ENCODE measurements around the gene TMEM91.

The TMEM91 gene

DNA sequence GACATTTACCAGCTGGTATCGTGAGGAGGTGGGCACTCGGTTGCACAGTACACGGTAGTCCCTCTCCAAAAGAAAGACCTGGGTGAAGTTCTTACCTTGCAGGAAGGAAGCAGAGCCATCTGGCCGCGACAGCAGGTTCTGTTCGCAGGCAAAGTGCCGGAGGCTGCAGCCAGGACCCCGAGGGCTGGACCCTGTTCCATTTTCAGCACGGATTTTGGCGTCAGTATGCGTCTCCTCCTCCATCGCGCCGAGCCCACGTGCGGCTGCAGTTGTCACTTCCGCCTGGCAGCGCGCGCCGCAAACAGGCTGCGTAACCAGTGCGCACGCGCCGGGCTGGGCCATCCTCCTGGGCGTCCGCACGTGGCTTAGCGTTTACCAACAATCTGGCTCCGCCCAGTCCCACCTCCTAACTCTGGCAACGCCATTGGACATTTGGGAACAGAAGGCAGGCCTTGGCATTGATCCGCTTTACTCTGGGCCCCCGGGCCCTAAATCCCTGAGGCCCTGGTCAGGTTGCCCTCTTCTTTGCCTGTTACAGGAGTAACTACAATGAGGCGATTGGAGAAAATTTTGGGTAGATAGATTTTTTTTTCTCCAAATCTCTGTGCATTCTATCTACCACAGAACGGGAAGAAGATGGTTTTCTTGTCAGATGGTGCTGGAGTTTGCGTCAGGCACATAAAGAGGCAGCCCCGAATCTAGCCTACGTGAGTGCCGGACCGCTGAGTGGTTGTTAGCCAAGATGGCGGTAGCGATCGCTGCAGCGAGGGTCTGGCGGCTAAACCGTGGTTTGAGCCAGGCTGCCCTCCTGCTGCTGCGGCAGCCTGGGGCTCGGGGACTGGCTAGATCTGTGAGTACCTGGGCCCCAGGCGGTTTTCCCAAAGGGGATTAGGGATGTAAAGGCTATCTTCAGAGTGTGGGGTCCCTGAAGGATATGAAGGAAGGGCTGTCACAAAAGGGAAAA, 21.0 kb downstream of the TMEM91 start, which contains the start of the genes BCKDHA and EXOSC5:
Gene BCKDHA (plus strand): TSS at position 733 of the 964 bp plus-strand sequence. CDS start 10 bp downstream, at position 743.
Gene EXOSC5 (minus strand): TSS at position 274 of the 964 bp plus-strand sequence. CDS start 31 bp downstream, at position 243.
- H3K4me3 ChIP-seq (ENCODE audit: low read length): peak within 1 kb of the TSS; percentile 97
- peak; percentile 100 for DNase-seq (ENCODE audit: low read depth)
- TF ChIP-seq, protein P1, sequence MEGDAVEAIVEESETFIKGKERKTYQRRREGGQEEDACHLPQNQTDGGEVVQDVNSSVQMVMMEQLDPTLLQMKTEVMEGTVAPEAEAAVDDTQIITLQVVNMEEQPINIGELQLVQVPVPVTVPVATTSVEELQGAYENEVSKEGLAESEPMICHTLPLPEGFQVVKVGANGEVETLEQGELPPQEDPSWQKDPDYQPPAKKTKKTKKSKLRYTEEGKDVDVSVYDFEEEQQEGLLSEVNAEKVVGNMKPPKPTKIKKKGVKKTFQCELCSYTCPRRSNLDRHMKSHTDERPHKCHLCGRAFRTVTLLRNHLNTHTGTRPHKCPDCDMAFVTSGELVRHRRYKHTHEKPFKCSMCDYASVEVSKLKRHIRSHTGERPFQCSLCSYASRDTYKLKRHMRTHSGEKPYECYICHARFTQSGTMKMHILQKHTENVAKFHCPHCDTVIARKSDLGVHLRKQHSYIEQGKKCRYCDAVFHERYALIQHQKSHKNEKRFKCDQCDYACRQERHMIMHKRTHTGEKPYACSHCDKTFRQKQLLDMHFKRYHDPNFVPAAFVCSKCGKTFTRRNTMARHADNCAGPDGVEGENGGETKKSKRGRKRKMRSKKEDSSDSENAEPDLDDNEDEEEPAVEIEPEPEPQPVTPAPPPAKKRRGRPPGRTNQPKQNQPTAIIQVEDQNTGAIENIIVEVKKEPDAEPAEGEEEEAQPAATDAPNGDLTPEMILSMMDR (conservative IDR thresholded peaks at IDR 0.05; ENCODE audit: low read length): no peak

DNA sequence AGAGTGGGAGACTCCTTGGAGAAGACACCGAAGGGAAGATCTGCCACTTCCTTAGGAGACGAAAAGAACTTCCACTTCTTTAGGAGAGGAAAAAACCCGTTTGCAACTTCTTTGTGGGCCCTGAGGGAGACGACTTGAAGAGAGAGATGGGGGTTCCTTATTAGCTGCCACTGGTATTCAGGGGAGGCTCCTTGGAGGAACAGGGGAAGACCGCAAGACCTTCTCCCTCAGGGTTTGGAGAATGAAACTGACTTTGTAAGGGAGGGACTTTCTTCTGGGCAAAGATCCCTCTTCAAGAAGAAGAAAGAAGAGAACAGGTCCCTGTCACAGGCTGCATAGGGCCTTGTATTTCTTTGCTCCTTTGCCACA, 21.7 kb downstream of the TMEM91 start:
- TF ChIP-seq, protein P1 (conservative IDR thresholded peaks at IDR 0.05; ENCODE audit: low read length): no peak
- H3K4me3 ChIP-seq (ENCODE audit: low read length): peak overlapping the region; percentile 89
- DNase-seq (ENCODE audit: low read depth): peak; percentile 18

DNA sequence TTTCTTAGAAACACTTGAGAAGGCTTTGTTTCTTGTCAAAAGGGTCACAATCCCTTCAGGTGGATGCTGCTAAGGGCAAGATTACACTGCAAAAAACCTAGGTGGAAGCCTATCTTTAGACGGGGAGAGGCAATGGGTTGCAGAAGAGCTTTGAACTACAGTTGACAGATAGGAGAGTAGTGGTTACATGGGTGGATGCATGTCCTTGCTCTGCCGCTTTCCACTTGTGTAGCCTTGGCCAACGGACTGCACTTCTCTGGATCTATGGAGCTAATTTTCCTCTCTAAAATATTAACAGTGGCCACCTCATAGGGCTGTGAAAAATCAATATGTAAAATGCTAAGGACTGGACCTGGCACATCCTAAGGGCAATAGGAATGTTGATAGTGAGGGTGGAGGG, 22.3 kb downstream of the TMEM91 start:
- no peak for DNase-seq (ENCODE audit: low read depth)
- TF ChIP-seq, protein P1 (conservative IDR thresholded peaks at IDR 0.05; ENCODE audit: low read length): no peak
- H3K4me3 ChIP-seq (ENCODE audit: low read length): peak overlapping the region; percentile 89

DNA sequence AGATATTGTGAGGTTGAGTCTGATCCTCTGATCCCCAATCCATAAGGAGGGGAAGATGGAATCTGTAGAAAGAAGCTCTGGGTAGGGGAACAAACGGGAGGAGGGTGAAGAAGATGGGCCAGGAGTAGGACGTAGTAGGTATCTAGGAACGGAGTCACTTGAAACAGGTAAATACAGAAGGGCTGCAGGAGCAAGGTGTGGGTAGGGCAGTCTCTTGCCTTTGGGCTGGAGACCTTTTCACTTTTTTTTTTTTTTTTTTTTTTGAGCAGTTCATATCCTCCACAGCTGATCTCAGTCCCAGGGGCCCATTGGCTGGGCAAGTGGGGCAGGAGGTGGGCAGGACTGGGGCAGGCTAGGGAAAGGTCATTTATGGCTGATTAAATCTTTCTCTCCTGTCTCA, 22.8 kb downstream of the TMEM91 start:
- TF ChIP-seq, protein P1 (conservative IDR thresholded peaks at IDR 0.05; ENCODE audit: low read length): no peak
- DNase-seq (ENCODE audit: low read depth): no peak
- H3K4me3 ChIP-seq (ENCODE audit: low read length): peak overlapping the region; percentile 89

DNA sequence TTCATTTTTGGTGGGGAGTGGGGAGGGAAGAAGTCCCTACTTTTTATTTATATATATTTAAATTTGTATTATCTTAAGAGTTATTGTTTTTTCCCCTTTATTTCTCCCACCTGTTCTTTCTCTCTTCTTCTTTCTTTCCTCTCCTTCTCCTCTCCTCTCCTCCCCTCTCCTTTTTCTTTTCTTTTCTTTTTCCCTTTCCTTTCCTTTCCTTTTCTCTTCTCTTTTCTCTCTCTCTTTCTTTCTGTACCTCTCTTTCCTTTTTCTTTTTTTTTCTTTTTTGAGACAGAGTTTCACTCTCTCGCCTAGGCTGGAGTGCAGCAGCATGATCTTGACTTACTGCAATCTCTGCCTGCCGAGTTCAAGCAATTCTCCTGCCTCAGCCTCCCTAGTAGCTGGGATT, 23.2 kb downstream of the TMEM91 start:
- TF ChIP-seq, protein P1 (conservative IDR thresholded peaks at IDR 0.05; ENCODE audit: low read length): no peak
- no peak for DNase-seq (ENCODE audit: low read depth)
- no peak overlapping the region for H3K4me3 ChIP-seq (ENCODE audit: low read length)

DNA sequence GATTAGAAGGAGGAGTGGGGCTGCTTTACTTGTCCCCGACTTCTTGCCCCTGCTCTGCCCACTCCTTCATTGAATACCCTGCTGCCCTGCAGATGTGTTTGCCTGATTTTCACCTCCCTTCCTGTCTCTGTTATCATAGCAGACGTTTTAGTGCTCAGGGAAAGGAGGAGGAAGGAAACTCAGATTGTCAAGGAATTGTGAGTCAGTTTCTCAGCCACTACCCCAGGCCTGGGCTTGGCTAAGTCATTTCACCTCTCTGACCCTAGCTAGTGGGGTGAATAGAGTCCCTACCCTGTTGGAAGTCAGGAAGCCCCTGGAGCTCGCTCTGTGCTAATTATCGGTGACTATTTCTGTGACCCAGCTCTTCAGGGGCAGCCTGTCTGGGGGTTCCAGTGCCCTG, 25.1 kb downstream of the TMEM91 start:
- no peak overlapping the region for H3K4me3 ChIP-seq (ENCODE audit: low read length)
- TF ChIP-seq, protein P1 (conservative IDR thresholded peaks at IDR 0.05; ENCODE audit: low read length): no peak
- no peak for DNase-seq (ENCODE audit: low read depth)

DNA sequence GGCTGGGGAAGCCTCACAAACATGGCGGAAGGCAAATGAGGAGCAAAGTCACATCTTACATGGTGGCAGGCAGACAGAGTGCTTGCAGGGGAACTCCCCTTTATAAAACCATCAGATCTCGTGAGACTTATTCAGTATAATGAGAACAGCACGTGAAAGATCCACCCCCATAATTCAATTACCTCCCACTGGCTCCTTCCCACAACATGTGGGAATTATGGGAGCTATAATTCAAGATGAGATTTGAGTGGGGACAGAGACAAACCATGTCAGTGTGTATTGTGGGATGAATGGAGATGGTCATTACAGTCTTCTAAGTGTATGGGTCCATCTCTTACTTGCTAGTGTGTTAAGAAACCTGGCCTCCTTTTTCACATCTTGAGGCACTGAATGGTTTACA, 25.7 kb downstream of the TMEM91 start:
- DNase-seq (ENCODE audit: low read depth): no peak
- TF ChIP-seq, protein P1 (conservative IDR thresholded peaks at IDR 0.05; ENCODE audit: low read length): no peak
- no peak overlapping the region for H3K4me3 ChIP-seq (ENCODE audit: low read length)

All from AG10803 (cell line).